Measurements from ENCODE around the gene PHPT1. TPM values are rescaled to one million over a fixed set of nuclear protein-coding genes. Genes with fewer than 3 reads are reported as not detected.

PHPT1 gene
- total and polyA plus RNA-seq, 2 of the 8 experiments (the other 6 are each of a cell fraction or from before 2014, with no cell fraction given), result 109 to 226 TPM

- POLR2A ChIA-PET (ENCODE audit: partially characterized antibody), result interaction anchor here (0.8 to 20.5 kb wide), 8 partner anchors 7 to 85 kb away, joined by 3 to 248 read pairs (median 14); partner anchors contain the start of genes MAMDC4 and RABL6
- no peak overlapping the region for H2BK120ac ChIP-seq (replicated peaks; ENCODE audit: low read depth, low read length)
- H2AK5ac ChIP-seq (ENCODE audit: low read depth, low read length), result no peak overlapping the region
- H2BK5ac ChIP-seq (ENCODE audit: low read depth, low read length), result no peak overlapping the region
- no peak overlapping the region for H3K14ac ChIP-seq (ENCODE audit: insufficient read length)
- H4K91ac ChIP-seq (replicated peaks; ENCODE audit: insufficient read length, low read length), result no peak overlapping the region
- peaks cover 1 to 6% of the 10 kb centered on the region in 2 experiments for H4K20me1 ChIP-seq (replicated peaks in 1 of 2; ENCODE audit: control insufficient read depth in 1 of 2, insufficient read depth in 2 of 2, low read length in 2 of 2)
- H3K9me3 ChIP-seq (ENCODE audit: insufficient read depth in 2 of 2, low read depth in 1 of 2, low read length in 1 of 2), result no peaks in the 10 kb centered on the region
- no peak overlapping the region for H2BK20ac ChIP-seq (ENCODE audit: low read length)
- H3K23ac ChIP-seq (ENCODE audit: insufficient read length), result no peak overlapping the region
- WGBS, 2 experiments (ENCODE audit: extremely low coverage in 1 of 2, insufficient coverage in 1 of 2, insufficient read length in 1 of 2, insufficient replicate concordance in 2 of 2, low coverage in 1 of 2, low lambda C conversion rate in 2 of 2, missing lambda C conversion rate in 1 of 2), result 91% methylated on average over 11 of the region's 36 CpGs; no CpG with 5 or more reads in 1 of the 2 experiments
- H3K79me2 ChIP-seq (ENCODE audit: control insufficient read depth in 1 of 2, insufficient read depth in 2 of 2, low read length in 2 of 2), result no peaks in the 10 kb centered on the region
- H2AFZ ChIP-seq (ENCODE audit: low read length), result no peak overlapping the region
- no peak overlapping the region for H3K4me3 ChIP-seq (ENCODE audit: extremely low read depth in 1 of 4, insufficient read depth in 2 of 4, low read depth in 3 of 4, low read length in 4 of 4)
- DNase-seq (ENCODE audit: low read depth in 1 of 2, low spot score in 2 of 2) (no peak), FAIRE-seq (no peak)
- no peaks in the 10 kb centered on the region for H3K79me1 ChIP-seq (ENCODE audit: low read depth, low read length)
- H3K4me1 ChIP-seq (replicated peaks in 1 of 4; ENCODE audit: control insufficient read depth in 3 of 4, insufficient read depth in 4 of 4, low read length in 3 of 4), result peaks cover 5 to 24% (median 16%) of the 10 kb centered on the region in 4 experiments
- H3K56ac ChIP-seq (replicated peaks; ENCODE audit: insufficient read length, low read depth, low read length), result no peak overlapping the region
- no peaks in the 10 kb centered on the region; the same call in 1 of the 2 replicates for H3K23me2 ChIP-seq (ENCODE audit: low read depth, low read length)
- CTCF ChIA-PET (ENCODE audit: partially characterized antibody), result interaction anchor here (1.0 to 8.9 kb wide), 9 partner anchors 8 to 196 kb away, joined by 3 to 131 read pairs (median 4); no protein-coding TSS in a partner anchor
- peak; percentile 50 for TF ChIP-seq POLR2AphosphoS5 (IDR thresholded peaks at IDR 0.05; ENCODE audit: low read depth, low read length)
- TF ChIP-seq POU5F1 (IDR thresholded peaks at IDR 0.05; ENCODE audit: low read depth, low read length), result no peak
- H2BK15ac ChIP-seq (ENCODE audit: low read length), result no peak overlapping the region
- H3K27me3 ChIP-seq (replicated peaks in 1 of 4; ENCODE audit: control insufficient read depth in 3 of 4, extremely low read depth in 1 of 4, insufficient read depth in 3 of 4, low read length in 3 of 4), result no peaks in the 10 kb centered on the region
- H3K36me3 ChIP-seq (ENCODE audit: control insufficient read depth in 2 of 4, insufficient read depth in 4 of 4, low read length in 3 of 4), result peaks cover 0 to 21% (median 4%) of the 10 kb centered on the region in 4 experiments; a peak in 2 of 8 replicates
- no peak overlapping the region; the same call in 1 of the 2 replicates for H4K8ac ChIP-seq (ENCODE audit: extremely low read depth, insufficient read depth, low read length)
- H3K4ac ChIP-seq (replicated peaks; ENCODE audit: insufficient read length, low read depth, low read length), result no peak overlapping the region
- no peak overlapping the region for H3K27ac ChIP-seq (ENCODE audit: low read depth, low read length)
- H4K5ac ChIP-seq (ENCODE audit: insufficient read length, low read depth, low read length), result no peak overlapping the region
- H3K9ac ChIP-seq (replicated peaks in 1 of 4; ENCODE audit: extremely low read depth in 1 of 4, low read depth in 3 of 4, low read length in 3 of 4), result no peak overlapping the region
- no peak overlapping the region for H3K18ac ChIP-seq (ENCODE audit: extremely low read depth, low read length)
- no peak overlapping the region for H2BK12ac ChIP-seq (ENCODE audit: low read depth, low read length)
- no peak overlapping the region for H3K4me2 ChIP-seq (ENCODE audit: insufficient read depth in 1 of 2, low read depth in 2 of 2, low read length in 2 of 2)
Measured at GRCh38 chr9:136839229-136840139, 9.7 kb upstream of the PHPT1 start.
